Ishikawa (cell line): Measurements from ENCODE around the gene CNTNAP4.

Experiments used
- CEBPB ChIP-seq: IDR thresholded peaks from 2 replicates; pipeline ENCODE4 v1.6.1; 2012
- MAX ChIP-seq: IDR thresholded peaks from 2 replicates; pipeline ENCODE4 v1.6.1; 2012
- RAD21 ChIP-seq: IDR thresholded peaks from 2 replicates; pipeline ENCODE4 v1.6.1; 2012; ENCODE audit warnings: low read depth
- REST ChIP-seq: IDR thresholded peaks from 2 replicates; pipeline ENCODE4 v1.6.1; 2012; ENCODE audit warnings: low read depth, mild to moderate bottlenecking
- TAF1 ChIP-seq: IDR thresholded peaks from 2 replicates; pipeline ENCODE4 v1.6.1; 2012; ENCODE audit warnings: low read depth, mild to moderate bottlenecking
- TCF12 ChIP-seq: IDR thresholded peaks from 2 replicates; pipeline ENCODE4 v1.6.1; 2012; ENCODE audit warnings: low read depth
- TEAD4 ChIP-seq: IDR thresholded peaks from 2 replicates; pipeline ENCODE4 v1.6.1; 2012
- YY1 ChIP-seq: IDR thresholded peaks from 2 replicates; pipeline ENCODE4 v1.6.1; 2012; ENCODE audit warnings: low read depth
- TF ChIP-seq, protein P1 (sequence below): IDR thresholded peaks from 2 replicates; pipeline ENCODE4 v1.6.1; 2012

DNA sequence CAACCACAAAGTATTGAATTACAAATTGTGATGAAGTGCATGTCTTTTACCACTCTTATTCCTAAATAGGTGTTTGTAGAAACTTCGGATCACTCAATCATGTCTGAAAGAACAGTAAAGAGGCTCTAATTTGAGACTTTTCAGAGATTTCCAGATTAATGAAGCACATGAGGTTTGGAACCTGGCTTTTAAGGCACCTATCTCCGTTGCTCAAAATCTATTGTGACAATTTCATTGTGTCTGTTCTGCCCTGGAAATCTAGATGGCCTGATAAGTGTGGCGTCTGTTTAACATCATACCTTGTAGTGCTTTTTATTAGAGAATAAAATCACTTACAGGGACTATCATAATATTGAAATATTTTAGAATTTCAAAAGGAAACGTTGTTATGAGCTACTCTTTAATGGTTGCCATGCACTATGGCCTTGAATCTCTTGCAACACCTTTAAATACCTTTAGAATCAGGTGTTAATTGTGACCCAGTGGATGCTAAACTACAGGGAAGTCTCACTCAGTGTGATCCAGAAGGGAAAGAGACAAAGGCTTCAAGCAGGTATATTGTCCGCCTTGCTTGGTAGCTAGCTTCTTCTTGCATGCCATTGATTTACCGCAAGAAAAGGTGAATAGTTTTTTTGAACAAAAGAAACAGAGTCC is 210.3 kb downstream of the CNTNAP4 start:
- TF ChIP-seq YY1 (no peak), RAD21 (no peak), TEAD4 (no peak), CEBPB (no peak), MAX (no peak), REST (no peak), TAF1 (no peak), TCF12 (no peak)
- TF ChIP-seq, protein P1, sequence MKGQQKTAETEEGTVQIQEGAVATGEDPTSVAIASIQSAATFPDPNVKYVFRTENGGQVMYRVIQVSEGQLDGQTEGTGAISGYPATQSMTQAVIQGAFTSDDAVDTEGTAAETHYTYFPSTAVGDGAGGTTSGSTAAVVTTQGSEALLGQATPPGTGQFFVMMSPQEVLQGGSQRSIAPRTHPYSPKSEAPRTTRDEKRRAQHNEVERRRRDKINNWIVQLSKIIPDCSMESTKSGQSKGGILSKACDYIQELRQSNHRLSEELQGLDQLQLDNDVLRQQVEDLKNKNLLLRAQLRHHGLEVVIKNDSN: no peak
